ENCODE measurements around the gene TRMT2A. TPM values are rescaled to one million over a fixed set of nuclear protein-coding genes. Genes with fewer than 3 reads are reported as not detected.

TRMT2A gene
- total RNA-seq, 1 experiment from 2014 or later: 66.7 TPM

- H3K36me3 ChIP-seq (ENCODE audit: control insufficient read depth, insufficient read depth, low read length): peaks cover 13% of the 10 kb centered on the region
- H3K27me3 ChIP-seq (ENCODE audit: control insufficient read depth, insufficient read depth, low read length): no peaks in the 10 kb centered on the region
- no peak overlapping the region for H3K4me3 ChIP-seq (ENCODE audit: low read depth in 2 of 2, low read length in 2 of 2)
- ChIA-PET CTCF (no interaction called here), POLR2A (no interaction called here)
- intact Hi-C loops (cut with micrococcal nuclease; ENCODE audit: unreplicated experiment) (no loop called here), in situ Hi-C loops (cut with HindIII; ENCODE audit: low pct_unique_long_range_greater_than_20kb, low sequenced_read_pairs) (no loop called here)
- TF ChIP-seq POLR2AphosphoS5 (IDR thresholded peaks at IDR 0.05; ENCODE audit: low read depth, low read length): no peak
- no peak for TF ChIP-seq SIN3A (IDR thresholded peaks at IDR 0.05; ENCODE audit: borderline replicate concordance, insufficient read depth, low read depth, low read length)
- no peak for TF ChIP-seq REST (IDR thresholded peaks at IDR 0.05; ENCODE audit: insufficient read depth in 1 of 2, low read depth in 2 of 2, low read length in 1 of 2)
- TF ChIP-seq TCF7L2 (IDR thresholded peaks at IDR 0.05; ENCODE audit: low read depth, low read length): no peak
- no peak for TF ChIP-seq CTCF (IDR thresholded peaks at IDR 0.05)
- H3K9me3 ChIP-seq (ENCODE audit: control insufficient read depth, insufficient read depth, low read depth, low read length): no peaks in the 10 kb centered on the region
- DNase-seq (ENCODE audit: low read depth, low spot score): no peak
- no peak overlapping the region for H3K27ac ChIP-seq (ENCODE audit: low read length)
- BruUV-seq (replicated peaks): no TSS peak
- H3K4me1 ChIP-seq (ENCODE audit: control insufficient read depth, insufficient read depth, low read length): no peaks in the 10 kb centered on the region
- ATAC-seq: no peak
These were observed 15.4 kb downstream of the TRMT2A start for GRCh38 chr22:20101638-20102037.

- in situ Hi-C loops (cut with HindIII; ENCODE audit: low pct_unique_long_range_greater_than_20kb, low sequenced_read_pairs): no loop called here
- ChIA-PET POLR2A (no interaction called here), CTCF (no interaction called here)
- Histone ChIP-seq H3K27ac (ENCODE audit: low read length) (no peak overlapping the region), H3K4me3 (ENCODE audit: low read depth in 2 of 2, low read length in 2 of 2) (no peak overlapping the region), H3K4me1 (ENCODE audit: control insufficient read depth, insufficient read depth, low read length) (no peaks in the 10 kb centered on the region), H3K9me3 (ENCODE audit: control insufficient read depth, insufficient read depth, low read depth, low read length) (no peaks in the 10 kb centered on the region), H3K27me3 (ENCODE audit: control insufficient read depth, insufficient read depth, low read length) (no peaks in the 10 kb centered on the region), H3K36me3 (ENCODE audit: control insufficient read depth, insufficient read depth, low read length) (peaks cover 19% of the 10 kb centered on the region)
- ATAC-seq (no peak), DNase-seq (ENCODE audit: low read depth, low spot score) (no peak)
- no TSS peak for BruUV-seq (replicated peaks)
- TF ChIP-seq POLR2AphosphoS5 (IDR thresholded peaks at IDR 0.05; ENCODE audit: low read depth, low read length) (no peak), TCF7L2 (IDR thresholded peaks at IDR 0.05; ENCODE audit: low read depth, low read length) (no peak), CTCF (IDR thresholded peaks at IDR 0.05) (no peak), REST (IDR thresholded peaks at IDR 0.05; ENCODE audit: insufficient read depth in 1 of 2, low read depth in 2 of 2, low read length in 1 of 2) (no peak), SIN3A (IDR thresholded peaks at IDR 0.05; ENCODE audit: borderline replicate concordance, insufficient read depth, low read depth, low read length) (no peak)
- intact Hi-C loops (cut with micrococcal nuclease; ENCODE audit: unreplicated experiment): no loop called here
These were observed 17.8 kb downstream of the TRMT2A start for GRCh38 chr22:20099099-20099711.

All from Panc1 (cell line).